HG03571 (cell line): Measurements from ENCODE around the gene LORICRIN.

ENCODE experiments used
- ATAC-seq: cut with Tn5 transposase; IDR thresholded peaks from one replicate; pipeline ENCODE4 v1.9.1; 2021; ENCODE audit not compliant: unreplicated experiment

LORICRIN gene

DNA sequence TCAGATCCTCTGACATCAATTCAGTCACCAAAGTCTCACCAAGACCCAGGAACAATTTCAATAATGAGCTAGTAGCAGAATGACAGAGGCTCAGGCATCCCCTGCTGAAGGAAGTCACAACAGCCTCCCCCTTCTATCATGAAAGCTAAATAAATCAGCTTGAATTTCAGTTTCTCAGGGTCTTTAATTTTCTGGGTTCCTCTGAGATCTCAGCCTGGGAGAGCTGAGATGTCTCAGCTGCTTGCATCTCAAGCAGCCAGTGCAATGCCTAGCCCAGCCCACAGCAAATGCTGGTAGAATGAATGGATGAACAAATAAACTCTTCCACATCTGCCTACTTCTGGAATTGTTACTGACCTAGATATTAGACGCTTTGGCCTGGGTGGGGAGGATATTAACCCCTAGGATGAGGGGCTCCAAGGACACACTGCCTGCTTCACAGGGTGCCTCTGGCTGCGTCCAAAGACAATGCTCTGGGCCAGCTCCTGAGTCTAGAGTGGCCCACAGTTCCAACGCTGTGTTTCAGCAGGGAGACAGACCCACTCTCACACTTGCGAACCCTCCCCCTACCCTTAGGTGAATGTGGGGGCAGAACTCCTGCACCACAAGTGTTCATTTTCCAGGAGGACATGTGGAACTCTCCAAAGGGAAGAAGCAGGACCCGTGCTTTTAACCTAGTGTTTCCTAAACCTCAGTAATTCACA is 11.2 kb upstream of the LORICRIN start:
- no peak for ATAC-seq

GRCh38 chr1:153250166-153250565 is 9.3 kb upstream of the LORICRIN start:
- ATAC-seq = no peak

DNA sequence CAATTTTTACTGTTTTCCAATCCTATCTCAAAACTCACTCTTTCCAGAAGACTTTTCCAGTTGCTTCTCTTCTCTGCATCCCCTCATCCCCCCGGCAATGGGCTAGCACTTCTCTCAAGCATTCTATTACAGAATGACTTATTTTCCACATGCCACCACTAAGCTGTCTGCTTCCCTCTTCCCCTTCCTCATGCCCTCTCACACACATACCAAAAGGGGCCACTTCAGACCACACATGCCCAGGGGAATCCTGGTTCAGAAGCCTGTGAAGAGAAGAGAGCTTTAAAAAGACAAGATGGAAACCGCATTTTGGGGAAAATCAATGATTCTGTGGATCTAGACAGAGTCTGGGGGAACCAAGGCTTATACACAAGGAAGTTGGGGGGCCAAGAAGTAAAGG is 8.4 kb upstream of the LORICRIN start:
- no peak for ATAC-seq

DNA sequence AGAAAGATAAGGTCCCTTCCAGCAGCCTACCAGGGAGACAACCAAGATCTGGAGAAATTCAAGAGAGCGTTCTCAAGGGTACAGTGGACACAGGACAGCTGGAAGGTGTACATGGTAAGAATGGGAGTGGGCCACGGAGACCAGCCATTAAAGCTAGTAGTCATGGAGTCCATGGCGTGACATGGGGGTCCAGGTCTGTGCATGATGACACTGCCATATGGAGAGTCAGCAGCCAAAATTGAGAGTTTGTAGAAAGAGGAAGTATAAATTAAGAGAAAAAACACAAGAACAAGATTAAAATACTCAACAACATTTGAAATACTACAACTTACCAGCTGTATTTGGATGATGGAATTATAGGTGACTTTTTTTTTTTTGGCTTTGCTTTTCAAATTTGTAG is 7.9 kb upstream of the LORICRIN start:
- no peak for ATAC-seq

DNA sequence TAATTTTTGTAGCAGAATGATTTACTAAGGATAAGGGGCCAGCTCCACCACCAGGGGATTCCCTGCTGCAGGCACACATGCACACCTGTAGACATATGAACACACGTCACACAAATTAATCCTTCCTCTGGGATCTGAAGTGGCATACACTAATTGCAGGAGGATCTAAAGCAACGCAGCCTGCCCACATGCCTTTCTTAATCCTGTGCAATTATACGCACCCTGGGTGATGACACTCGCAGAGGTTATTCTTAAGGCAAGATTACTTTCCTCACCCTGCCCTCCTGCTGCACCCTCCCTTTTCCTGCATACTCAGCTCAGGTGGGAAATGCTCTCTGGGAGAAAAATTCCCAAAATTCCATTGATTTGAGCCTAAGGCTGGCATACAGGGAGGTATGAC is 7.5 kb upstream of the LORICRIN start:
- ATAC-seq = no peak

DNA sequence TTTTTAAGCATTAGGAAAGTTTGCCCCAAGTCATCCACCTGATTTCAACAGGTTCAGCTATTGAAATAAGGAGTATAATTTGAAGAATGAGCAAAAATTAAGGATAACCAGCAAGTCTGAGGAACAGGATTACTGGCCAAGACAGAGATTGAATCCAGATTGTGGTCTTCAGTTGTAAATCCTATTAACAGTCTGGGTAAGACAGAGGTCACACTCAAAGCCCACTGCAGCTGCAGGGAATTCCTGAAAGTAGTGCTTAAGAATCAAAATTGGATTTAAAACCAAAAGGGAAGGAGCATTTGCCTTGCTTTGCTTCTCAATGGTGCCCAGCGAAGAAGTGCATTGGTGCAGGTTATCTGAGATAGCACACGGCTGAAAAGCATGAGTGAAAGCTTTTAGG is 6.4 kb upstream of the LORICRIN start:
- no peak for ATAC-seq

- no peak for ATAC-seq
Measured at GRCh38 chr1:153253693-153254092, 5.8 kb upstream of the LORICRIN start.

DNA sequence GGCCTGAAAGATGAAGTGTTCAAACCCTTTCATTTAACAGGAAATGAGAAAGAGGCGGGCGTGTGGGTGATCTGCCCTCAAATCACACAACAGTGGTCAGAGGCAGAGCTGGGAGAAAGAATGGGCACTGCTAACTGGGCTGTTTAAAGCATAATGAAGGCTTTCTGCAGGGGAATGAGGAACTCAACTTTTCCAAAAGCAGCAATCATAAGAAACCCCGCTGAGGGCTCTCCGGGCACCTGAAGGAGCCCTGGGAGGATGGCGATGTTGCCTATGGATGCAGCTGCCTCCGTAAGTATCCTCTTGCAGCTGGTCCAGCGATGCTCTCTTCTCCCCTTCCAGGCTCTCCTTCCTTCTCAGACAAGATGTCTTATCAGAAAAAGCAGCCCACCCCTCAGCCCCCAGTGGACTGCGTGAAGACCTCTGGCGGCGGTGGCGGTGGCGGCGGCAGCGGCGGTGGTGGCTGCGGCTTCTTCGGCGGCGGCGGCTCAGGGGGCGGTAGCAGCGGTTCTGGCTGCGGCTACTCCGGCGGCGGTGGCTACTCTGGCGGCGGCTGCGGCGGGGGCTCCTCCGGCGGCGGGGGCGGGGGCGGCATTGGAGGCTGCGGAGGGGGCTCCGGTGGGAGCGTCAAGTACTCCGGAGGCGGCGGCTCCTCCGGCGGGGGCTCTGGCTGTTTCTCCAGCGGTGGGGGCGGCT is 1.2 kb downstream of the LORICRIN start:
- no peak for ATAC-seq

GRCh38 chr1:153261281-153262069 is 2.0 kb downstream of the LORICRIN start:
- ATAC-seq = no peak

DNA sequence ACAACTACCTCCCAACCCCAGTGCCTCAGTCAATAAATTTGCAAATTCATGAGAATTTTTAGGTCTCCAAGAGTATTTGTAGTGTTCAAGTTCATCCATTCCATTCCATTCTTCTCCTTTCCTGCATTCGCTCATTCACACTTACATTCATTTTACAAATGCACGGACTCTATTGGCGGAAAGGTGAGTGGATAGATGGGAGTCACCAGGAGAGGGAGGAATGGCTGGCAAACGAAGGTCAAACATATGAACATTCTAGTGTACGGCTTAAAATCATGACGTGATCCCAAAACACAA is 2.5 kb downstream of the LORICRIN start:
- no peak for ATAC-seq

- ATAC-seq = no peak
Measured at GRCh38 chr1:153262462-153263157, 3.1 kb downstream of the LORICRIN start.

GRCh38 chr1:153265457-153265856 is 6.0 kb downstream of the LORICRIN start:
- ATAC-seq = no peak

DNA sequence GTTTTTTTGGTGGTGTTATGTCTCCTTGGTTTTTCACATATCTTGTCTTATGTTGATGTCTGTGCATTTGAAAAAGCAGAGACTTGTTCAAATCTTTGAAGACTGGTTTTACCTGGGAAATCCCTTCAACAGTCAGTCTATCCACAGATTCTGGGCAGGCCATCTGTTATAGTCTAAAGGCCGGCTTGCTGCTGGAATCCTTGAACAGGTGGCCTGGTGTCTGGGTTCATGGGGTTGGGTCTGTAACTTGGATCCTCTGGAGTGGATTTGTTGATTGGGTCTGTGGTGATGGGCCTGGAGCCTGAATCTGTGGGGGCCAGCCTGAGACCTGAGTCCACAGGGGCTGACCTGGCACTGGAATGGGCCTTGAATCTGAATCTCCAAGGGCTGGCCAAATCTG is 12.2 kb downstream of the LORICRIN start:
- no peak for ATAC-seq

DNA sequence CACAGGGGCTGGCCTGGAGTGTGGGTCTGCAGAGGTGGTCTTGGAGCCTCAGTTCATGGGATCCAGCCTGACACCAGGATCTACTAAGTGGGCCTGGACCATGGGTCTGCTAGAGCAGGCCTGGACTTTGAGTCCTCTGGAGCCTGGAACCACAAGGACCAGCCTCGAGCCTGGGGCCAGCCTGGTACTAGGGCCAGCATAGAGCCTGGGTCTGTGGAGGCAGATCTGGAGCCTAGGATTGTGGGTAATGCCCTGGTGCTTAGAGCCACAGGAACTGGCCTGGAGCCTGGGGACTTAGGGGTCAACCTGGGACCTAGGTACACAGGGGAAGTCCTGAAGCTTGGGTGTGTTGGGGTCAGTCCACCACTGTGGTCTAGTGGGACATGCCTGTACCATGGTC is 12.7 kb downstream of the LORICRIN start:
- ATAC-seq = no peak

DNA sequence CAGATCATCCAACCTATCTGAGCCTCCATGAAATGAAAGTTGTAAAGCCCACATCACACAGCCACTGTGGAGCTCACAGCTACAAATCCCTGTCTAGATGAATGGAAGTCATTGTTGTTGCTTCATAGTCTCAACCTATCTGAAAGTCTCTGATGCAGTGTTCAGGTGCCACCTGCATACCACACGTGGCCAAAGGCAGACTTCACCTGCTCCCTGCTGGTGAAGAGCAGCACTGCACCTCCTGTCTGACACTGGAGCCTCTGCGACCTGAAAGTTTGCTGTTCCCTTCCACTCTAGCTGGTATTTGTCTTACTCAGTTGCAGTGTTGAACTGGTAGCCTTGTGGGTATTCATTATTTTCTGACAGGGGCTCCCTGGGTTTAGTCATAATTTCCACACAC is 18.4 kb downstream of the LORICRIN start:
- no peak for ATAC-seq

DNA sequence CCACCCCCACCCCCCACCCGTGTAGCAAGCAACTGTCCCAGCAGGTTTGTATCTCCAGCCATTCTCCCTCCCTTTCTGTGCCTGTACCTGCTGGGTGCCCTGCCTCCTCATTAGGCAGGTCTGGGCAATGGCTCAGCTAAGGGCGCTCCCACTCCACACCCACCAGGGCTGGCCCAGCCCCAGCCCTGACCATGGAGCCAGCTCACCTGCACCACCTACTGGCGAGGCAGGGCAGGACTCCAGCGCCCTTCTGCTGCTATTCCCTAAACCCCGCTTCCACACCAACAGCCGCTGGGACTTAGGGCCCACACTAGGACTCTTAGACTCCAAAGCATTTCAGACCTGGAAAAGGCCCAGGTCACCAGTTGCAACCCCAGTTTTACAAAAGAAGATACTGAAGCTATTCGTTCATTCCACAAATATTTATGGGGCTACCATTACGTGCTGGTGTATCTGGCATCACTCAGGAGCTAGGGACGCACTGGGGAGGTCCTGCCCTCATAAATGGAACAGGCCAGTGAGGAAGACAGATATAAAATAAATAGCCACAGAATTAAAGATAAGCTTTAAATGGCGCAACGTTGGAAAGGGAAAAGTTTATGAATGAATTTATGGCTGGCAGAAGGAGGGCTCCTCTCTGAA is 29.3 kb downstream of the LORICRIN start:
- no peak for ATAC-seq

DNA sequence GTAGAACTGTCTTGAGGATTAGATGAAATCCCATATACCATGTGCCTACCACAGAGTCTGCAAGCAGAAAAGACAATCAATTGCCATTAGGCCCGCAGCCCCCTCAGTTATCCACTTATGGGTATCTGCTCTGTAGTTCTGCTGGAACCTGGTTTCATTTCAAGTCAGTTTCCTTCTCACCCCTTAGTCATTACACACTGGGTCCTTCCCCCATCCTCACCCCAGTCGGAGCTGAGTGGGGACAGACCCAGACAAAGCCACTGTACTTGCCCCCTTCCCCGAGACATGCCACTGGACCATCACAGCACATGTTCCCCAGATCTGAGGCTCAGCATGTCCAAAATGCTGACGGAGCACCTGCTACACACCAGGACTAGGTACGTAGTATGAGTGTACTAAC is 32.0 kb downstream of the LORICRIN start:
- no peak for ATAC-seq

- no peak for ATAC-seq
Measured at GRCh38 chr1:153292185-153292584, 32.7 kb downstream of the LORICRIN start.

- ATAC-seq = no peak
Measured at GRCh38 chr1:153292740-153293479, 33.4 kb downstream of the LORICRIN start.

- no peak for ATAC-seq
Measured at GRCh38 chr1:153293480-153293775, 33.9 kb downstream of the LORICRIN start.

GRCh38 chr1:153293851-153294250 is 34.4 kb downstream of the LORICRIN start:
- ATAC-seq = no peak
